ENCODE results near the gene MCC.

DNA sequence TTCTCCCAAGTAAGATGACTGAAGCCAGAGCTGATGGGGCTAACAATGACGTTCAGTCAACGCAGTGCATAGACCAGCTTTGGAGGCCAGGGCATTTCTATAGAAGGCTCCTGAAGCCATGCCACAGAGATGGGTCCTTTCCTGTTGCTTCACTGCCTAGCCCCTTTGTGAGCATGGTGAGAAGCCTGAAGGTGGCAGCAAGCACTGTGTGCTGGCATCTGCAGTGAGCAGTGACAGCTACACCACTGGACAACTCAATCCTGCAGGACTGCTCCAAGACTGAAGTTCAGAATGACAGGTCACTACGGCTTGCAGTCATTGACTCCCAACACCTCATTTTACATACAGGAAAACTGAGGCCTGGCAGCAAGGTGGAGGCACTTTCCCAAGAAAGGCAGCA, 282.4 kb downstream of the MCC start:
- TF ChIP-seq, protein P1, sequence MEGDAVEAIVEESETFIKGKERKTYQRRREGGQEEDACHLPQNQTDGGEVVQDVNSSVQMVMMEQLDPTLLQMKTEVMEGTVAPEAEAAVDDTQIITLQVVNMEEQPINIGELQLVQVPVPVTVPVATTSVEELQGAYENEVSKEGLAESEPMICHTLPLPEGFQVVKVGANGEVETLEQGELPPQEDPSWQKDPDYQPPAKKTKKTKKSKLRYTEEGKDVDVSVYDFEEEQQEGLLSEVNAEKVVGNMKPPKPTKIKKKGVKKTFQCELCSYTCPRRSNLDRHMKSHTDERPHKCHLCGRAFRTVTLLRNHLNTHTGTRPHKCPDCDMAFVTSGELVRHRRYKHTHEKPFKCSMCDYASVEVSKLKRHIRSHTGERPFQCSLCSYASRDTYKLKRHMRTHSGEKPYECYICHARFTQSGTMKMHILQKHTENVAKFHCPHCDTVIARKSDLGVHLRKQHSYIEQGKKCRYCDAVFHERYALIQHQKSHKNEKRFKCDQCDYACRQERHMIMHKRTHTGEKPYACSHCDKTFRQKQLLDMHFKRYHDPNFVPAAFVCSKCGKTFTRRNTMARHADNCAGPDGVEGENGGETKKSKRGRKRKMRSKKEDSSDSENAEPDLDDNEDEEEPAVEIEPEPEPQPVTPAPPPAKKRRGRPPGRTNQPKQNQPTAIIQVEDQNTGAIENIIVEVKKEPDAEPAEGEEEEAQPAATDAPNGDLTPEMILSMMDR (IDR thresholded peaks at IDR 0.05), result no peak
- TF ChIP-seq POLR2A (IDR thresholded peaks at IDR 0.05), result no peak
